GM19468 (cell line): ENCODE results near the gene TTL.
"Not testable (repeated sequence)": the region's sequence is repeated elsewhere in the genome, so short reads cannot be mapped to it uniquely, and the experiment has no call there.

Source experiments
- ATAC-seq: cut with Tn5 transposase; IDR thresholded peaks from one replicate; pipeline ENCODE4 v1.9.1; 2021; ENCODE audit warnings: mild to moderate bottlenecking, moderate library complexity, moderate number of reproducible peaks; ENCODE audit not compliant: unreplicated experiment; ENCODE audit errors: extremely low read depth

TTL gene

DNA sequence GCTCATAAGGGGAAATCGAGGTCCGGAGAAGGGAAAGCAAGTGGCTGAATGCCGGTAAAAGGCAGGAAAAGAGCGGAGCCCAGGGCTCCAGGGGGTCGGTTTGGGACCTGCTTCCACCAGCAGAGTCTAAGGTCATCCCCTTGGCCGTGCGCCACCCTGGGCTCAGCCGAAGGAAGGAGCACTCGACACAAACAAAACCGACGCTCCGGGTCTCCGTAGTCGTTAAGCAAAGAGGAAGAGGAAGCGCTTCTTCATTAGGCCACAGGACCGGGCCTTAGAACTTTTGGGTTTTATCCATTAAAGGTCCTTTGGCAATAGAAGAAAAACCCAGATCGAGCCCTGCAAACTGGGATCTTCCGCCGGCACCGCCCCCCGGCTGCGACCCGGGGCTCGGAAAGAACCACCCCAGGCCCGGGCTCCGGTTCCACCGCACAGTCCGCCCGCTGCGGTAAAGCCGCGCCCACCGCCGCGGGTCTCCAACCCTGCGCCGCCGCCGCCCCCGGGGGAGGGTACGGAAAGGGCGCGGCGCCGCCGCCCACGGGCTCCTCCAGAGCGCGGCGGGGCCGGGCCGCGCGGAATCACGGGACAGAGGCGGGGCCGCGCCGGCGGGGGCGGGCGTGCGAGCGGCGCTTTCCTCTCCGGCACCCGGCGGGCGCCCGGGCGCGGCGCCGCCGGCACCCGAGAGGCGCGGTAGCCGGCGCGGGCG, at the start of gene TTL:
TSS of gene TTL (plus strand) at position 629 of the 706 bp plus-strand sequence. CDS start 189 bp downstream, outside the sequence.
- ATAC-seq = no peak

DNA sequence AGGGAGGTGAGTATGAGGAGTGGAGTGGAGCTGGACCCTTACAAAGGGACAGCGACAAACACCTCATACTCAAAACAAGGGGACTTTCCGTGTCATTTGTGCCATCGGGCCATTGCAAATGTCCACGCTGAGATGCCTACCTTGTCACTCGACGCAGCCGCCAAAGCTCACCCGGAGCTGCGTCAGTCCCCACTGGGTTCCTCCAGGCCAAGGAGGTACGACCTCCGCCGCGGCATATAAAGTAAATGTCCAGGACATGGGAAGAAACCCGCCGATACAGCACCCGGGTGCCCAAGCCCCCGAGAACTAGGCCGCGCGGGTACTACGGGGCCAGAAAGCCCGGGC, 49.6 kb upstream of the TTL start:
- ATAC-seq = not testable (repeated sequence)

DNA sequence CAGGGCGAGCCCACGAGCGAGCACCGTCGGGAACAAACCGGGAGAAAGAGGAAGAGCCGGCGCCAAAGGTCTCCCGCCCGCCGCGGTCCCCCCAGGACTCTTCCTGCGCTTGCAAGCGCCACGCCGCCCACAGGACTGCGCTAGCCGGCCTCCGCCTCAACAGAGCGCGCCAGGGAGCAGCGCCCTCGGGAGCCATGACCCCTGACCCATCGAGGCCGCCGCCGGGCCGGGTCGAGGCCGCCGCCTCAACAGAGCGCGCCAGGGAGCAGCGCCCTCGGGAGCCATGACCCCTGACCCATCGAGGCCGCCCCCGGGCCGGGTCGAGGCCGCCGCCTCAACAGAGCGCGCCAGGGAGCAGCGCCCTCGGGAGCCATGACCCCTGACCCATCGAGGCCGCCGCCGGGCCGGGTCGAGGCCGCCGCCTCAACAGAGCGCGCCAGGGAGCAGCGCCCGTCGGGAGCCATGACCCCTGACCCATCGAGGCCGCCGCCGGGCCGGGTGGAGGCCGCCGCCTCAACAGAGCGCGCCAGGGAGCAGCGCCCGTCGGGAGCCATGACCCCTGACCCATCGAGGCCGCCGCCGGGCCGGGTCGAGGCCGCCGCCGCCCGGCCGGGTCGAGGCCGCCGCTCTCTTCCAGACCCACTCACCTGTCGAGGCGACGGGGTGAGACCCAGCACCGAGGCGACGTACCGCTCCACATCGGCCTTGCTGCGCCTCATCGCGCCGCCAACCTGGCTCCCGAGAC, 49.0 kb upstream of the TTL start:
- ATAC-seq = not testable (repeated sequence)

DNA sequence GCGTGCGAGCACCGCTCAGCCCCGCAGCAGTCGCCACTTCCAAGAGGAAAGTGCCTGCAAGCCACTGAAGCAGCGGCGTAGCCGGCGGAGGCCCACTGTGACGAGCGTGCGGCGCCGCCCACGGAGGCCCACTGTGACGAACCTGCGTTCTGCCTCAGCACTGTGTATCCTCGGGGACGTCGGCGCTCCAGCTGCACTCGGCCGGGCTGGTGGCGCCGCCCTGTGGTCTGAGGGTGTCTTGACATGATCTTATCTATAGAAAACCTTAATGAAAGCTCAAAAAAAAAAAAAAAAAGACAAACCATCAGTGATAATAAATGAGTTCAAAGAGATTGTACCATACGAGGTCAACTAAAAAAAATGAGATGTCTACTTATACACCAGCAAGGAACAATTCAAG, 48.5 kb upstream of the TTL start, which contains the start of gene RGPD8:
TSS of gene RGPD8 (minus strand) at position 166 of the 400 bp plus-strand sequence. CDS start 192 bp downstream, outside the sequence.
- peak; percentile 89 for ATAC-seq

DNA sequence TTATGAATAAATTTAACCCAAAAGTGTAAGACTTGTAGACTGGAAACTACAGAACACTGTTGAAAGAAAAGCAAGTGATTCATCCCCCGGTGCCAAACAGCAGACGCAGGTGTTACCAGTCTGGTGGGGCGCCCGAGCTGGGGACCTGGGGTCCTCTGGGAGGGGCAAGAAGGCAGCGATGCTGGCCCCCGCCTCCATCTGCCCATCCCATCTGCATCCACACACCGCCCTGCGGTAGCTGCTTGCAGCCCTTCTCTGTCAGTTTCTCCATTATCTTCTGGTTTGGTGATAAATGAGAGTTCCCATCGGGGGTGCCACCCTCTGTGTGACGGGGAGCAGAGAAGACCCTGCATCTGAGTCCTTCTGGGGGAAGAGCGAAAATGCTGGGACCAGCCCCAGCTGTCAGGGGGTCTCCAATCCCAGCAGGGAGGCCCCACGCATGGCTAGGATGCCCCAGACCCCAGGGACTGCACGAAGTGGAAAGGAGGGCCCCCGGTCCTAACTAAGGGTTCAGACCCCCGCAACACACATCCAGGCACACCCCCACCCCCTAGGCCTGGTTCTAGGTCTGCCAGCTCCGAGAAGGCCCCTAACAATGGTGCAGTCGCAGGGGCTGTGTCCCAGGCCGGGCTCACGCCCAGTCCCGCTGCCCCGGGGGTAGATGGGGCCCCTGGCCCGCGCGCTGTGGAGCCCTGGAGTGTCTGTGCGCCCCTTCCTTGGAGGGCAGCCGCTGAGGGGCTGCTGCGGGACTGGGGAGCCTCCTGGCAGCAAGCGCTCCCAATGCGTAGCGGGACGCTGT, 47.8 kb upstream of the TTL start:
- ATAC-seq = no peak

DNA sequence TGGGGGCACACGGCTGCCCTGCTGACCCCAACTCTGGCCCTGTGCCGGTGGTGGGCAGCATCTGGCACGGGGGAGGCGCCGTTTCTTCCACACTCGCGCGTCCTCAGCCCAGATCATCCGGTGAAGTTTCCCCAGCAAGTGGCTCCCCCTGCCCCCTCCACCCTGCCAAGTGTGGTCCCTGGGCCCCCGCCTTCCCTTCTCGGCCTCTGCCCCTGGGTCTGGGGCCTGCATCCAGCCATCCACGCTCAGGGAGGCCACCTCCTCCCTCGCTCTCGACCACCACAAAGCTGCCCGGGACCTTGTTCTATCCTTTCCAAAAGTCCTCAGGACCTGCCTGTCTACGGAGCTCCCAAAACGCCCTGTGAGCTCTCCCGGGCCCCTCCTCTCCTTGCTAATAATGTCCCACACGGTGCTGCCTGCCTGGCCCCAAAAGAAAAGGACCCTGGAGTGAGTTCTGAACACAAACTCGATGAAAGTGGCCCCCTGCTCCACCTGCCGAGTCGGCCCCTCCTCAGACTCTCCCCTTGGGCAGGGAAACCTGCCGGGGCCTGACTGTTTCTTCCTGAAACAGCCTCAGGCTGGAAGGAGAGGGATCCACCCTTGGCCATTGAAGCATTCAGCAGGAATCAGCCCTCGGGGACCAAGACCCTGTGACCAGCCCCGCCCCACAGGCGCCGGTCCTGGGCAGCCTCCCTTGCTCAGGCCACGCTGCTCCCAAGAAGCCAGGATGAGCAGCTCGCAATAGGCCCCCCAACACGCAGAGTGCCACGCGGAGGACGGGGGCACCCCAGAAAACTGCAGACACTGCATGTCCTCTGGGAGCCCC, 46.9 kb upstream of the TTL start:
- not testable (repeated sequence) for ATAC-seq

DNA sequence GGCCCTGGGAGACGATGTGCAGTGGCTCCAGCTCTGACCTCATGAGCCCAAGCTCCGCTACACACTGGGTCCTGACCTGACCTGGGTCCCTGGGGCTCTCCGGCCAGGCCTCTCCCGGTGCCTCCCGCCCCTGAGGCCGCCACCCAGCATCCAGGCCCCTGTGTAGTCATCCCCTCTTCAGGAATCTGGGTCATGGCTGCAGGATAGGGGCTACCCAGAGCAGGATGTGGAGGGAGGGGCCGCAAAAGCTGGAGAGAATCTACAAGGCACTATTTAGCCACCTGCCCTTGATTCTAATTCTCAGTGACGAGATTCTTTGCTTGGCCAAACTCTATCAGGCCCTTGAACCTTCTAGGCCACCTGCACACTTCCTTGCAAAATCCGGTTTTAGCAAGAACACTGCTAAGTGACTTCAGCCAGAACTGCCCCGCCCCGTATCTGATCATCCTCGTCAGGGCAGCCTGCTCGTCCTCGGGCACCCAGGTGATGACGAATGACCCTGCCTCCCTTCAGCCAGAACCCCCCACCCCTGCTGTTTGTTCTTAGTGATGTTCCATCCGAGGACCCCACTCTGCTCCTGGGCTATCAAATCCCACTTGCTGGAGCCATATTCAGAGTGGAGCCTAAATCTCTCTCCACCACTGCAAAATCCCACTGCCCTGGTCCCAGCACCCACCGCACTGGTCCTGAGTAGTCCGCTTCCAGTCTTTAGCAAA, 46.1 kb upstream of the TTL start:
- not testable (repeated sequence) for ATAC-seq

DNA sequence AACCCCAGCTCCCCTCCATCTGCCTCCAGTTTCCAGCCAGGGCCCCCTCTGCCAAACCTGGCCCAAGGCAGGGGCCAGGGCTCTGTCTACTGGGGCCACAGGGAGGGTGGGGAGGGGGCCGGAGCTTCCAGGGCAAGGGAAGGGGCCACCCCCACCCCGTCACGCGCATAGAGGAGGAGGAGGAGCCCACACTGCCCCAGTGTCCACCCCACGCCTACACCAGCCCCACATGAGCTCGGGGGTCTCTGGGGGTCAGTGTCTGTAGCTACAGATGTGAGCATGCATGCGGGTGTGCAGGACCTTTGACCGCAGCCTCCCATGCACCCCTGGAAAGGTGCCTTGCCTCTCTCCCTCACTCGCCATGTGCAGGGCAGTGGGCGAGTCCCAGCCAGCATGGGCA, 45.0 kb upstream of the TTL start:
- ATAC-seq = not testable (repeated sequence)

DNA sequence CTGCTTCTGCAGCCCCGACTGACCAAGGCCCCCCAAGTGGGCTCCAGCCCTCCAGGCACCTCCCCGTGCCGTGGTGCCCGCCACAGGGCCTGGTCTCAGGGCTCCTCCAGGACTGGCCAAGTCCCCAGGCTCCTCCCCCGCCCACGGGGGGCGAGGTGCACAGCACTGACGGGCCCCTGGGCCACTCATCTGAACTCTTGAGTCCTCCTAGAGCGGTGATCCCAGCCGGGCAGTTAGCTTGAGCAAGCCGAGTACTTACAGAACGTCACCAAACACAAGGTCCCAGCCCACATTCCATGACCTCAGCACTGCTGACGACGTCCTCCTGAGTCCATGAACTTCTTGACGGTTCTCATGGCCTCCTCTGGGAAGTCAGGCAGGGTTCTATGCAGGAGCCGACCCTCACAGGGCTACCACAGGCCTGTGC, 44.5 kb upstream of the TTL start:
- ATAC-seq = not testable (repeated sequence)

DNA sequence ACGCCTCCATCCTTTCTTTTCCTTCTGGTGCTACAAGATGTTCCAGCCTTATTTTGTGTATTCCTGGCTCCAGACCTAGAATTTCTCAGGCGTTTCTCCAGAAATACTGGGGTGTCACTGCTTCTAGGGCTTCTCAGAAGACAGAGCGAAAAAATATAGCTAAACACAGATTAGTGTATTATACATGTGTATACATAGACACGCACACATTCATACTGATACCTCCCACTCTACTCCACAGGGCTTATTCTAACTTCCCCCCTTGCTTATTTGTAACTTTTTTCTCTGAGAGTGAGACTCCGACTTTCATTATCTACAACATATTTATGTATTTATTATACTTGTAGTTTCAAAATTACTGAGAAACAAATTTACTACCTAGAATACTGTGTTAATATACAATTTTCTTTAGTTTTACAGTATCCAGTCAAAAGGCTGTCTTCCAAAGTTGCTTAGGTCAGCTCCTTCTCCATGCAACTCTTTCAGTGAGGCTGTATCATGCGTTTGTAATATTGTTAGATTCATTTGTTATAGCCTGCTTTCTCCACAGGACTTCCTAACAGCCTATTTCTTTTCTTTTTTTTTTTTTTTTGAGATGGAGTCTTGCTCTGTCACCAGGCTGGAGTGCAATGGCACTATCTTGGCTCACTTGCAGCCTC, 43.2 kb upstream of the TTL start:
- not testable (repeated sequence) for ATAC-seq

DNA sequence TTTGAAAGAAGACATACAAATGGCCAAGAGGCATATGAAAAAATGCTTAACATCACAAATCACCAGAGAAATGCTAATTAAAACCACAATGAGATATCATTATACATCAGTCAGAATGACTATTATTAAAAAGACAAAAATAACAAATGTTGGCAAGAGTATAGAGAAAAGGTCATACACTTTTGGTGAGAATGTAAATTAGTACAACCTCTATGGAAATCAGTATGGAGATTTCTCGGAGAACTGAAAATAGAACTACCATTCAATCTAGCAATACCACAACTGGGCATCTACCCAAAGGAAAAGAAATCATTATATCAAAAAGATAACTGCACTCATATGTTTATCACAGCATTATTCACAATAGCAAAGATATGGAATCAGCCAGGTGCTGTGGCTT, 37.7 kb upstream of the TTL start:
- ATAC-seq = not testable (repeated sequence)

DNA sequence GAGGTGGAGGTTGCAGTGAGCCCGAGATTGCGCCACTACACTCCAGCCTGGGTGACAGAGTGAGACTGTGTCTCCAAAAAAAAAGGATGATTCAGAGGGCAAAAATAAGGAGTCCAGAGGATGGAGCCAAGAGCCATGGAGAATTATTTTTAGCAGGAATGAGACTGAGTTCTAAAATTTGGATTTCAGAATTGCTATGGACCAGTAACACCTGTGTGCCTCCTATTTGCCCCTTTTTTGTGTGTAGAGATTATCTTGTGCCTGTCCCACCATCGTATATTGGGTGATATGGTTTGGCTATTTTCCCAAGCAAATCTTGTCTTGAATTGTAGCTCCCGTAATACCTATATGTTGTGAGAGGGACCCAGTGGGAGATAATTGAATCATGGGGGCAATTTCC, 32.1 kb upstream of the TTL start:
- no peak for ATAC-seq

DNA sequence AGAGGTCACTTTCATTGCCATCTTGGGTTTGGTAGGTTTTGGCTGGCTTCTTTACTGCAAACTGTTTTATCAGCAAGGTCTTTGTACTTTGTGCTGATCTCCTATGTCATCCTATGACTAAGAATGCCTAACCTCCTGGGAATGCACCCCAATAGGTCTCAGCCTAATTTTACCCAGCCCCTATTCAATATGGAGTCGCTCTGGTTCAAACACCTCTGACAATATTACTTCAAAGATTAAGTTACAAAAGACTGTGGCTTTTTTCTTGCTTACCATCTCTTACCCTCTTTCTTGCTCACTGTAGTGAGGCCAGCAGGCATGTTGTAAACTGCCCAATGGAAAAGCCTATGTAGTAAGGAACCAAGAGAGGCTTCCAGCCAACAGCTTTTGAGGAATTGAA, 30.6 kb upstream of the TTL start:
- ATAC-seq = no peak

DNA sequence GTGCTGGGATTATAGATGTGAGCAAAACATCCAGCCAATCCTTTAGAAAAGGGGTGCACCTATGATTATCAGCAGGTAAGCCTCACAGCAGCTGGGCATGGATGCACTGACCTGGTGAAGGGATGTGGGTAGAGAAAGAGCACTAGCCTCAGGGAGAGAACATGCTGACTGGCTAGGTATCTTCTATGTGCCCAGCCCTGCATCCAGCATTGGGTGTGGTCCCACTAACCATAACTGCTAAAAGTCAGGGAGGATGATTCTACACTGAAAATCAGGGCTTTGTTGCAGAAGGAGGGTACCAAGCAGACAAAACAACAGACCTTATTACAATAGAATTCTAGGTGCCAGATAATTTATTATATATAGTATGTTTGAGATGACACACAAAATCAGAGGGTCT, 27.4 kb upstream of the TTL start:
- no peak for ATAC-seq

DNA sequence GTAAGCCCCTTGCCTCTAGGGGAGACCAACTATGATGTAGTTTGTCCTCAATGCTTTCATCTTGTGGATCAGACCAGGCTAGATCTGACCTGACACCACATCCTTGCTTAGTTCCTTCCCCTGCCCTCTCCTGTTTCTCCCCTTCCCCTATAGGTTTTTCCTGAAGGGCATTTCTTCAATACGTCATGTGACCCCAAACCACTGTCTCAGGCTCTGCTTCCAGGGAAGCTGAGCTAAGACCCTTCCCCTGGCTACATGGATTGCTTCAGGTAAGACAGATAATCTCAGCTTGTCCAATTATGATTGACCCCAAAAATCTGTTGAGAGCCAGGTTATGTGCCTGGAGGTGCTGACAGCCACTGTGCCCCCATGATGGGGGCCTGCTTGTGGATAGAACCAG, 22.6 kb upstream of the TTL start:
- no peak for ATAC-seq

DNA sequence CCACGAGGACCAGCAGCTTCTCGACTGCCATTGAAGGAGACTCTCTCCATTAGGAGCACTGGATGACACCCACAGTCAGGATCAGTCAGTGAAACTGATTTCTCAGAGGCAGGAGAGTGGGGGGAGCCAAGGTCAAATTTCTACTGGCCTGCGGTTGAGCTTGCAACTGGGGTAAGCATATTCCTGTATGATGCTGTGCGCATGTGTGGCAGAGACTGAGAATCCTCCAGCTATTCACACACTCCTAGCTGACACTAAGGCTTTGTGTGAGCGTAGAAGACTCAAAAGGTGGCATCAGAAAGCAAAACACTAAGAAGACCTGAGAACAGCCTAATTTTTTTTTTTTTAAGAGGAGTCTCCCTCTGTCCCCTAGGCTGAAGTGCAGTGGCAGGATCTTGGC, 19.8 kb upstream of the TTL start:
- ATAC-seq = no peak

DNA sequence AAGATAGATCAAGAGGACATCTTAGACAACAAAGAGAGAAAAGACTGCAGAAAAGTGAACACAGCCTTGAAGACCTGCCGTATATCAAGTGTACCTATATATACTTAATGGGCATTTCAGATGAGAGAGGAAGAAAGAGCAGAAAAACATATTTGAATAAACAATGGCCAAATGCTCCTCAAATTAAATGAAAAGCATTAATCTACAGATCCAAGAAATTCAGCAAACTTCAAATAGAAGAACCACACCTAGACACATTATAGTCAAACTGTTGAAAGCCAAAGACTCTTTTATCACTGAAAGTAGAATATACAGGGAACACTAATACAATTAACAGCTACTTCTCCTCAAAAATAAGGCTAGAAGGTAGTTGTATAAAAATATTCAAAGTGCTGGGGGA, 18.7 kb upstream of the TTL start:
- no peak for ATAC-seq

DNA sequence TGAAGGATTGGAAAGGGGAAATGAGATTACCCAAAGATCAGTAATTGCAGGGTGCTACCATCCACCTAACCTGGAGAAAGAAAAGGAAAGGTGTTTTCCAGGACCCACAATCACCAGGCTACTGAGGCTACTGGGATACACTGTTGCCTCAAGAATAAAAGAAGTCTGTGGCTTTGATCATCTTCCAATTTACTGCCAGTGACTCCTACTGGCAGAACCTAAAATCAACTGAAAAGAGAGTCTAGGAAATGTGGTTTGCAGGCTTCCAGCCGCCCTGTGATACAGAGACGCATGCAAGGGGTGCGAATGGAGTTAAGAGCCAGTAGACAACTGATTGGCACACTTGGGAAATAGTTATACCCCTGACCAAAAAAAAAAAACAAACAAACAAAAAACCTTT, 16.6 kb upstream of the TTL start:
- no peak for ATAC-seq
